NCI-H524 treated with DMSO at 0.1 percent for 48 hours (cell line): Measurements from ENCODE around the gene RPL5.
A peak's percentile ranks its signal among the peaks of the same experiment; 100 is the strongest.

ENCODE experiments used
- DNase-seq: peaks from one replicate; lab custom pipeline; 2025; lab: John Stamatoyannopoulos, UW

The RPL5 gene

DNA sequence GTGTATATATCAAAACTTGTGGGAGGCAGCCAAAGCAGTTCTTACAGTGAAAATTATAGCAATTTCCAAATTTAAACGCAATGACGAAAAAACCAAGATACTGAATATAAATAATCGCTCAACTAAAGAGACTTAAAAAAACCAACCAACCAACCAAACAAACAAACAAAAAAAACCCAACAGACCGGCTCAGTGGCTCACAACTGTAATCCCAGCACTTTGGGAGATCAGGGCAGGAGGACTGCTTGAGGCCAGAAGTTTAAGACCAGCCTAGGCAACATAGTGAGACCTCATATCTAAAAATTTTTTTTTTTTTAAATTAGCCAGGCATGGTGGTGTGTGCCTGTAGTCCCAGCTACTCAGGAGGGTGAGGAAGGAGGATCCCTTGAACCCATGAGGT, 23.4 kb downstream of the RPL5 start:
- no peak for DNase-seq

DNA sequence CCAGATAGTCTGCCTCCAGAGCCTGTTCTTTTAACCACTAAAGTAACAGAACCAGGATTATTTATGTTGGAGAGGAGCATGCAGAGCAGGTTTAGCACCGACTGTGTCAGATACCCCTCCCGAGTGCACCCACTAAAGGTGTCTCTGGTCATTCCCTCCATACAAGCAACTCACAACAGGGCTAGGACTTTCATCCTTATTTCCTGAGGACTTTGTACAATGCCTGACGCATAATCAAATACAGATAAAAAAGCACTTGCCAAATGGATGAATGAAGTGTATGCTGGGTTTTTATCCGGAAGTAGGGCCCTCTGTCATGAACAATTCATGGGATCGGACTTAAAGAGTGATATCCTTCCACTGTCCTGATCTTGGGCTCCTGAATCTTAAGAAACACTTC, 26.0 kb downstream of the RPL5 start:
- no peak for DNase-seq

DNA sequence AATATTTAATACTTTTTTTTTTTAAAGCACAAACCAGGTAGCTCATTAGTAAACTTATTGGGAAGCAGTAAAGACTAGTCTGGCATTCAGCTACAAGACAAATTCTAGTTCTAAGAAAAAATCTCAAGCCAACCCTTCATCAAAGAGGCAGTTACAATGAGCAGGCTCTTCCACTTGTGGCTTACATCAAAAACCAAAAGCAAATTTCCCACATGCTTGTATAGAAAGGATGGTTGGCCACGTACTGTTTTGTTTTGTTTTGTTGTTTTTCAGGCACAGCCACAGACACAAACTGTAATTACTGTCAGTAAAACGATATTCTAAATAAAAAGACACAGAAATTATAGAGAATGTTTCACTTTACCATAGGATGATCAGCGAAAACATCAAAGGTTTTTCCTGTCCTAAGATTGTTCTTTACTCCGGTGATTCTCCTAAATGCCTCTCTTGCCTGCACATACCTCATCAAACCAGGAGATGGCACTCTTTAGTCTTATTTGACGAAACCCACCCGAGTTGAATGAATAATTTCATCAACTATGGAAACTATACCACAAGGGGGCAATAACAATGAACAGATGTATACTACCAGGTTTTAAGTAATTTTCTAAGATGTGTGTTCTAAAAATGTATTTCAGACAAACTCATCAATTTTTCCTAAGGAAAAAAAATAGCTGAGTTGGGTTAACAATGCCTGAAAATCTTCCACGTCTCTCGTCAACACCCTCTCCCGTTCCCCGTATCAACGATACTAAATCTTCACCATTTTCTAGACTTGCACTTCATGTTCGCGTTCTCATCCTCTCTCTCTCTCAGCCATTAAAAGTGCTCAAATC, 26.9 kb downstream of the RPL5 start:
- DNase-seq, result peak; percentile 56

DNA sequence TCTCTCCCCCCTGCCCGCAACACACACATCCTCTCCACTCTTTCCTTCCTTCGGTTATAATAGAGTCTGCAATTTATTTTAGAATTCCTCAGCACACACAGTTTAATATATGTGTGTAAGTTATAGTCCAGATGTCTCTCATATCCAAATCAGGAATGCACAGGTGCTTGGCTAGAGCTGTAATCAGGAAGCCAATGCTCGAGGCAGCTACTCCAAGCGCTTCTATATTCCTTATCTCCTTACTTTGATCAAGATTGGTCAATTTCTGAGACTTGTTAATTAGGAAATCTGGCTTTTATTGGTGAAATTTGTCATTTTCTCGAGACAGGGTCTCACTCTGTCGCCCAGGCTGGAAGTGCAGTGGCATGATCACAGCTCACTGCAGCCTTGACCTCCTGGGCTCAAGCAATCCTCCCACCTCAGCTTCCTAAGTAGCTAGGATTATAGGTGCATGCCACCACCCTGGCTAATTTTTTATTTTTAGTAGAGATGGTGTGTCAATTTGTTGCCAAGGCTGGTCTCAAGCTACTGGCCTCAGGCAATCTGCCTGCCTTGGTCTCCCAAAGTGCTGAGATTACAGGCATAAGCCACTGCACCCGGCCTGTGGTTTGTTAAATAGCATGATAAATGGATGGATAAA, 27.7 kb downstream of the RPL5 start:
- DNase-seq, result no peak

DNA sequence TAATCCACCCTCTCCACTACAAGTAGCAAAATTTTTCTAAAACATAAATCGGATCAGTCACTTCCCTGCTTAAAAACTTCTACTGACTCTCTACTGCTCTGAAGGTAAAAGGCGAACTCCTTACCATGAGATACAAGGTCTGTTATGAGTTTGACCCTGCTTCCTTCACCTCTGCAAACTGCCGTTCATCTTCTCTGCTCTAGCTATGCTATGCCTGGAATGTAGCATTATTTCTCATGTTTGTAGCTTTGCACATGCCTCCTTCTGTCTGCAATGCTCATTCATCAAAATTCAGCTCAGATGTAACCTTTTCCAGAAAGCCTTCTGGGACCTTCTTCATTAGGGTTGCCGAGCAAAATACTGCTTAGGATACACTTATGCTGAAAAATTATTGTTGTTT, 30.8 kb downstream of the RPL5 start:
- no peak for DNase-seq

DNA sequence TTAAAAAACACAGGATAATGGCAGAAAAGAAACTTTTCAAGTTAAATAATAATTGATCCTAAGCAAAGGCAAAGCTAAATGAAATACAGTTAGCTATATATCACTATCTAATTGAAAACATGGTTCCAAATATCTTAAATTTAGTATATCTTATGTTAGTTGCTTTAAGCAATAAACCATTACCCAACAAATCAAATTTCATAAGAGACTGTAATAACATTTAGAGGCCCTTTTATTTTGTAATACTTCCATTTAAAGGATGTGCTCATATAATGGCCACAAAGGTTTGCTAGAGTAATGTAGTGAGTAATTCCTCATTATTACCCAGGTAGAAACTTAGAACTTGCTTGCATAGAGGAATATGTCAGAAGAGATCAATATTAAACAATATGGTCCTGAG, 32.3 kb downstream of the RPL5 start:
- no peak for DNase-seq

DNA sequence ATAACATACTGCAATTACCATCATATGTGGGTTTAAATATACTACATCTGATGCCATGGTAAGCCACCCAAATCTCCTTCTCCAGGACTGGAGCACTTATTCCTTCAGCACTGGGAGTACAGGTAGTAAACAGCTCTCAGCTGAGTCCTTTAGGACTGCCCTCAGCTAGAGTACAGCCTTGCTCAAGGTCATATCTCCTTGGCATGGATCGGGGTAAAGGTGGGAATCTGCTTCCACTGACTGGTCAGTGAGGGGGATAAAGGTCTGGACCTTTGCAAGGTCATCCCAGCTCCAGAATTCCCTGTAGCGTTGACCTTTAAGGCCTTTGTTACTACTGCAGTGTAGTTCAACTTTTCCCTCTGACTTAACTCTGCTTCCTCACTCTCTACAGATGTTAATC, 38.8 kb downstream of the RPL5 start:
- no peak for DNase-seq

DNA sequence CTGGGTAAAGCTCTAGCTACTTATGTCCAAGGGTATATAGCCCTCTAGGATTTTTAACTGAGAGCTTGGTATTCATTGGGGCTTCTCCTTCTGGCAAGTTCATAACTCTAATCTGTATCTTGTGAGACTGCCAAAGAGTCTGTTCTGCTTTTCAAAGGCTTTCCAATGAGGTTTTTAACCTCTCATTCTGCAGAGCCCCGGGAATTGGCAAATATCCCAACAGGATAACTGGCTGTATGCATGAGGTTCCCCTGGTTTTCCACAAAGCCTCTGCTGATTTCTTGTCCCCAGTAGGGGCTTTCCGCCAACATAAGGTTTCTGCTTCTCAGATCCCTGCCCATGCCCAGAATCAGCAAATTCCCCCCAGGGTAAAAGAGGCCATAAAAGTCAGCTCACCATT, 40.9 kb downstream of the RPL5 start:
- no peak for DNase-seq

DNA sequence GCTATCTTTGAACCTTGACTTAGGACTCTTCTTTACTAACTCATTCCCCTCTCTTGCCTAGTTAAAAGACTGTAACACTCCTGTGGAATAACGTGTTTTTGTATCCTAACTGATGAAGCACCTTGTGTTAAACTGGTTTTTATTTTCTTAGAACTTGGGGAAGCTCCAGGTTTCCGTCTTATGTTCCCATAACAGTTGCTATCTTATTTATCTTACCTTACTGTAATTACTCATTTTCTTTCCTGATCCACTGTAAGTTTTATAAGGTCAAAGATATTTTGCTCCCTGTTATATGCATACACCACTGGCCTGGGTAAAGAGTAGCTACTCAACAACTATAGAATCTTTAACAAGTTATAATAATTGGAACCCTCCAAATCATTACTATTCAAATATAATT, 43.1 kb downstream of the RPL5 start:
- DNase-seq, result no peak

DNA sequence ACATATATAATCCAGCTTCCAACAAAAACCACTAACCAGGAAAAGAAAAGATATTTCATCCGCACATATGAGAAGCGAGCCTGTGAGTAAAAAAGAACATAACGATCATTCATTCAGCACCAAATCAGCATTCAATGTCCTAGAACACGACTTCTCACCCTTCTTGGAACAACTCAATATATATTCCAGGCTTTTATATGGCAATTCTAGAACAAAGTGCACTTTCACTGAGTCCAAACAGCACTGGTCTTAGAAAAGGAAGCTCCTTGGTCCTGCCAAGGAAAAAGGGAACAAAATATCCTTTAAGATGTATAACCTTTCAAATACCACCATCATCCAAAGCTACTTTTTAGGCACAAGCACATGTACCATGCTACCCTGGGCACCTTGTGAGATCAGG, 44.5 kb downstream of the RPL5 start:
- DNase-seq, result no peak

DNA sequence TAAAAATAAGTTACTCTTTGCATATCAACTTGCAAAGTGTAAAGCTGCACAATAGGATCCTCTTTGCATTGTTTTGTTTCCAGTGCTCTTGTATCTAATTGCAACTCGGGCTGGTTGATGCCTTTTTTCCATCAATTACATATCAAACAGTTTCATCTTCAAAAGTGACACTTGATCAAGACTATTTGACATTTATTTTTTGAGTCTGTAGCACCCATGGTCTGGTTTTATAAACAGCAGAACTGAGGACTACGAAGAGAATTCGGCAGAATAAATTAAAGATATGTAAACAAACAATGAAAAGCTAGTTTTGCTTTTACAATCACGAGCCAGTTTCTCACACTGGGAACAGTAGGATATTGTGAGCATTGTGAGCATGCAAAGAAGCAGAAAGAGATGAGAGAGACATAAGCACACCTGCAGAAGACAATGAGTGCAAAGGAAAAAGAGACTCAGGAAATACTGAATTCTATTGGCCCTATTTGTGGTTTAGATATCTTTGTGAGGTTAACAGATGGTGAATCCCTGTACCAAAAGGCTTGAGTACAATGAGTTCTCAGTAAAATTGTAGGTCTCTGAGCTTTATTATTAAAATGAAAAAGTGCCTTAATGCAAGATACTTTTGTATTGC, 45.4 kb downstream of the RPL5 start:
- no peak for DNase-seq

DNA sequence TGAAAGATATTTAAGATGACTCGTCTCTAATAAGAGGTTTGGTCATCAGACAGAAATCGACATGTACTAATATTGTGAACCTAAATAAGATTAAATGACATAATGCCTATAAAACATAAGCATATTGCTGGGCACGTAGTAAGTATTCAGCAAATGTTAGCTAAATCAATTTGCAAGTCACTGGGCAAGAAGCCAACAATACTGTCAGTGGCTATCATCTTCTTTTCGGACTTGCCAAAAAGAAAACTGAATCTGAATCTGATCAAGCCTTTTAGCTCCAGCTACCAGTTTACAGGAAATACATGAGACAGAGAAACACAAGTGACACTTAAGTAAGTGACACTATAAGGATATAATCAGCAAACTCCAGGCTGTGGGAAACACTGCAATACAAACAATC, 46.0 kb downstream of the RPL5 start:
- no peak for DNase-seq

DNA sequence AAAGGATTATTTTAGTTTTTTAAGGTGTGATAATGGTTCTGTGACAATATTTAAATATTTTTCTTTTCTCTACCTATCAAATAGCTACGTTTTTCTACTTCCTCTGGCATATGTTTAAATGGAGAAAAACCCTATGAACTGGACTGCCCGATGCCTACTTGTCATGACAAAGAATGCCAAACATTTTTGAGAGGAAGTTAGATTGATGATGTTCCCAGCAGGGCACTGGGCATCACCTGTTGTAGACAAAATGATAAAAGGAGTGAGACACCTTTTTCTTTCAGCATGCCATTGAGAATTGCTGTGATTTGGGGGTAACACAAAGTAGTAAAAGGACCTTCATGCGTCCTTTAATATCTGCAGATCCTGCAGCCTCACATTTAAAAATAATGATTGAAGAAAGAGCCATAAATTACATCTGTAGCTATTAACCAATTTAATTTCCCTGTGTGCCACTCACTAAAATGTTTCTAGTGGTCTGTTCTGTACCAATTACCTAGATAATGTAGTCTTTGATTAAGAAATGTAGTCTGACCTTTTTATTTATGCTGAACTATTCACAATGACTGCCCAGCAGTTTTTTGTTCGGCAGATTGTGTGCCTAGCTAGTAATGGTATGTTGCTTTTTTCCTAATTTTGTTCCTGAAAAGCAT, 47.6 kb downstream of the RPL5 start:
- no peak for DNase-seq

DNA sequence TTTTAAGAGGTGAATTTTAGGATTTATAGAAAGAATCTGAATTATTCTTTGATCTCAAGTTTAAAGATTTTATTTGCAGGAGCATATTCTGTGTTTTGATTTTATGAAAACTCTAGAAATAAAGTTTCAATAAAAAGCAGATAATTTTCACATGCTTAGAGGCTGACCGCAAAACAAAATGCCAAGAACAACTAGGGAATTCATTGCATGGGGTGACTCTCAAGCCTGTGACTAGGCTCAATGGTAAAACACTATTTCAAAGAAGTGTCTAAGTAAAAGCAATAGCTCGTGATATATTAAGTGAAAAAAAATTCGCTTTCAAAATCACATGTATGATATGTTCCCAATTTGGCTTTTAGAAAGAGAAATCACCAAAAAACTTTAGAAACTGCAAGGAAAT, 49.6 kb downstream of the RPL5 start:
- DNase-seq, result no peak

DNA sequence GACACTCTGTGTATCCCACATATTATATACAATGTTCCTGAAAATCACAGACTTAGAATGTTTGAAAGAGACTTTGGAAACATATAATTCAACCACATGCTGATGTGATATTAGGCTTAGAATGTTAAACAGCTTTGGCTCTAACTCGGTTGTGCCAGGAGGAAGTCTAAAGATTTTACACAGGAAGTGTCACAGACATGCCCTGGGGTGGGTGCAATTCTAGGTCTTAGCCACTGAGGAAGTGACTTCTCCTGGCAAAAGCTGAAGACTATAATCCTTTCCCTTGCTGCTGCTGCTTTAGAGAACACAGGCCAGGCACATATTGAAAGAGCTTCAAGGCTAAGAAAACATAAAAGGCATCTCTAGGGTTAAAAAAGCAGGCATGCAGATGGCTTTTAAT, 51.0 kb downstream of the RPL5 start:
- DNase-seq, result no peak

DNA sequence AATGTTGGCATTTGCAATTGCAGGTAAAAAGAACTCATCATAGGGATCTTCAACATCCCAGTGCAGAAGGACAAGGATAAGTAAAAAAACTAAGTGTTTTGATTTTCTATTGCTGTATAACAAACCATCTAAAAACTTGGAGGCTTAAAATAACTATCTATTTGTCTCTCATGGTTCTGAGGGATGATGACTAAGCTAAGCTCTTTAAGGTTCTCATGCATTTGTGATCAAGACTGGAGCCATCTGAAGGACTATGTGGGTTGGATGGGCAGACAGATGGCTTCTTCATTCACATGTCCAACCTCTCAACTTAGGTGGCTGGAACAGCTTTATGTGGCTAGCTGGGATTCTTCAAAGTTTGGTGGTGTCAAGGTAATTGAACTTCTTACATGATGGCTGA, 51.5 kb downstream of the RPL5 start:
- no peak for DNase-seq

DNA sequence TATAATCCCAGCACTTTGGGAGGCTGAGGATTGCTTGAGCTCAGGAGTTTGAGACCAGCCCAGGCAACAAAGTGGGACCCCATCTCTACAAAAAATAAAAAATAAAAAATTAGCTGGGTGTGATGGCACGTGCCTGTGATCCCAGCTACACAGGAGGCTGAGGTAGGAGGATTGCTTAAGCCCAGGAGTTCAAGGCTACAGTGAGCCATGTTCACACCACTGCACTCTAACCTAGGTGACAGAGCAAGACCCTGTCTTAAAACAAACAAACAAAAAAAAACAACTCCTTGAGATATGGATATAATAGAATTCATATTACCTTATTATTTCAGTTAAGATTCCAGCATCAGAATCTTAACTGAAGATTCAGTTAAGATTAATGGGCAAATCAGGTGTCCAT, 52.4 kb downstream of the RPL5 start:
- no peak for DNase-seq

DNA sequence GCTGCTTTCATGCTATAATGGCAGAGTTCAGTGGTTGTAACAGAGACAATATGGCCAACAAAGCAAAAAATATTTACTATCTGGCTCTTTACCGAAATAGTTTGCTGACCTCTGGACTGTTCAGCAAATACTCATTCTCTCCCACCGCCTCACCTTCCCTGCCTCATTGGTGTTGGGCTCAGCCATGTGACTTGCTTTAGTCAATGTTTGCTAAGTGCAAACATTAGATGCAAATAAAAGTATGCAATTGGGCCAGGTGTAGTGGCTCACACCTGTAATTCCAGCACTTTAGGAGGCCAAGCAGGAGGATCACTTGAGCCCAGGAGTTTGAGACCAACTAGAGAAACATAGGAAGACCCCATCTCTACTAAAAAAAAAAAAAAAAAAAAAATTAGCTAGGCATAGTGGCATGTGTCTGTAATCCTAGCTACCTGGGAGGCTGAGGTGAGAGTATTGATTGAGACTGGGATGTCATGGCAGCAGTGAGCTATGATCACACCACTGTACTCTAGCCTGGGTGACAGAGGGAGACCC, 55.1 kb downstream of the RPL5 start:
- no peak for DNase-seq

DNA sequence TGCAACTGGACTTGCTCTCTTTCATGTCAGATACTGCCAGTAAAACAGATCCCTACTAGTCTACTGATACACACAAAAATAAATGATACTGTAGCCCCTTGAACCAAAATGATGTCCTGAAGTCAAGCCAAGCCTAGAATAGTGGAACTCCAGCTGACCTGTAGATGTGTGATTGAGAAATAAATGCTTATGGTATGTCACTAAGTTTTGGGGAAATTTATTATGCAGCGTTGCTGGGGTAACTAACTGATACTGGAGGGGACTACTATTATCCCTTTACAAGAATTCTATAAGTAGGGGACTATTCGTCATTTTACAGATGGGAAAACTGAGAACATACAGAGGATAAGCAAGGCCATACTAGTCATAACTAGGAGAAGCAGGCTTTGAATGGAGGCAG, 55.6 kb downstream of the RPL5 start:
- no peak for DNase-seq
